CD4-positive, alpha-beta T cell treated with Interleukin-4 for 1 hour (primary cell): Measurements from ENCODE around the gene PSMB4.
A peak's percentile ranks its signal among the peaks of the same experiment; 100 is the strongest.

Experiments used
- DNase-seq, 2 donors: peaks; one replicate each; pipeline ENCODE4 v3.0.0-alpha.2; 2020 to 2022

The PSMB4 gene

DNA sequence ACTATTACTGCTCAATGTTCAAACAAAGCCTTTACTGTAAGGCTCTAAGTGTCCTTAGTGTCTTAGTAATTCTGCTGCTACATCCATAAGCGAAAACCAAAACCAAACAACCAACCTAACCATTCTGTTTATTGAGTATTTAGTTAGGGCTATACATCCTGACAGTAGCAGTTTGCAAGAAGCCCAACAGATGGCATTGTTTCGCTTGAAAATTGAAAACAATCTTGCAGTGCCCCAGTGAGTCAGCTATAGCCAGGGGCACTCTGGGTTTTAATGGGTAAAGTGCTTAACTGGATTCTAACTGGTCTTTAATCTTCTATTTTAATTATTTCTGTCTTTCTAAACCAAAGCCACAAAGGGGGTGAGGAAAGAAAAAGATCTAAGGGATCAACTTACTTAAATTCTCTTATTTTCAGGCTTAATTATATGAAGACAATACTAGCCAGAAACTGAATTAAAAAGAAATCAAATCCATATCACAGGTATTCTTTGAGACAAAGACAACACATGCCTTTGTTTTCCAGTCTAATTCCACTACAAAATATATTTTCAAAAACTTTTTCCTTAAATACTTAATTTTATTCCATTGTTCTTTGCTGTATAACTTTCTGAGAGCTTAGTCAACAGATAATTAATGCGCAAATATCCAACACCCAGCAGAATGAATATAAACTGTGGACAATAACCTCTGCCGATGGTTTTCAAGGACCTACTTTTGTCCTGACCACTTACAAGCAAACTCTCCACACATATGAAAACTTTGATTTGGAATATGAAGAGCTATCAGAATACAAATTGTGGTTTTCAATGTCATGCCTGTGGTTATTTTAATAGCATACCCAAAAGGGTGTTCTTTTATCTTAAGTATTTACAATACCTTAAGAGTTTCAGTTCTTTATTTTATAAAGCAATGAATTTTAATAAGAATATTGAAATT is 44.7 kb downstream of the PSMB4 start:
- peak; percentile 77 to 83 for DNase-seq

DNA sequence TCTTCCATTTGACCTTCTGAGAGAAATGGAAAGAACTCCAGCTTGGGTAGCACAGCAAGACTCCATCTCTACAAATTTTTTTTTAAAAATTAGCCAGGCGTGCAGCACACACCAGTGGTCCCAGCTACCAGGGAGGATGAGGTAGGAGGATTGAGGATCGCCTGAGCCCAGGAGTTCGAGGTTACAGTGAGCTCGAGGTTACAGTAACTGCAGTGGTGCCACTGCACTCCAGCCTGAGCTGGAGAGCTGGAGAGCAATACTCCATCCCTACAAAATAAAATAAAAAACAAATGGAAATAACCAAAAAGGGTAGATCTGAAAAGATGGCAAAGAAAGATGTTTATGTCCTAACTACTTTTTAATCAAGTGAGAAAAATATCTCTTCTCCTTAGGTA is 45.4 kb downstream of the PSMB4 start:
- no peak for DNase-seq

GRCh38 chr1:151447696-151448095 is 48.3 kb downstream of the PSMB4 start:
- no peak for DNase-seq
